GM19397 (cell line): ENCODE data around the gene HSD17B1.

ENCODE experiments used
- ATAC-seq: cut with Tn5 transposase; IDR thresholded peaks from one replicate; pipeline ENCODE4 v1.9.1; 2021; ENCODE audit warnings: mild to moderate bottlenecking, moderate library complexity; ENCODE audit not compliant: unreplicated experiment

The HSD17B1 gene

GRCh38 chr17:42565523-42566214 is 12.9 kb downstream of the HSD17B1 start:
- ATAC-seq, result no peak

- peak; percentile 2 for ATAC-seq
Measured at GRCh38 chr17:42566215-42566882, 13.6 kb downstream of the HSD17B1 start.

DNA sequence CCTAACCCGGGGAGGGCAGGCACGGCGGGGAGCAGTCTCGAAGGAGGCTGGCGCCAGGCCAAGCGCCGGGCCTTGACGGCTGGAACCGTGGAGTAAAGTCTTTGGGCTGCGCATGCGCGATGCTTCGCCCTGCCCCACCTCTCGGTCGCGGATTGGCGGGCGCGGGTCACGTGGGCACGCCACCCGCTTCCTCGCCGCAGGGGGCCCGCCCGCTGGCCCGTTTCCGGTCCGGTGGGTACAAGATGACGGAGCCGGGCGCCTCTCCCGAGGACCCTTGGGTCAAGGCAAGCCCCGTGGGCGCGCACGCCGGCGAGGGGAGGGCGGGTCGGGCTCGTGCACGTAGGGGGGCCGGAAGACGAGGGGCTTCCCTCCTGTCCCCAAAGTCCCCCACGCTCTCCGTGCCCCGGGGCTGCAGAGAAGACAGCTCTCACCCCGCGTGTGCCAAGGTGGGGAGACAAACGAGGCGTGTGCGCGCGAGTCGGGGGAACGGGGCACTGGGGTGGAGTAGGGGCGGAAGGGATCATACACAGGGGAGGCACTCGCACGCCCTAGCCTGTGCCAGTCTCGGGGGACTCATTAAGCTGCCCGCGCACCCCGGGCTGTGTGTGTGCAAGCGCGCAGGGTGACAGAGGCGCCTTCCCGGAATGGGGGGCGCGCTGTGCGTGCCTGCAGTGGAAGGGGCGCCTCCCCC is 14.3 kb downstream of the HSD17B1 start, which contains the start of gene MLX:
TSS of gene MLX (plus strand) at position 218 of the 691 bp plus-strand sequence. CDS start at position 243, 25 bp downstream.
- ATAC-seq, result peak; percentile 67

DNA sequence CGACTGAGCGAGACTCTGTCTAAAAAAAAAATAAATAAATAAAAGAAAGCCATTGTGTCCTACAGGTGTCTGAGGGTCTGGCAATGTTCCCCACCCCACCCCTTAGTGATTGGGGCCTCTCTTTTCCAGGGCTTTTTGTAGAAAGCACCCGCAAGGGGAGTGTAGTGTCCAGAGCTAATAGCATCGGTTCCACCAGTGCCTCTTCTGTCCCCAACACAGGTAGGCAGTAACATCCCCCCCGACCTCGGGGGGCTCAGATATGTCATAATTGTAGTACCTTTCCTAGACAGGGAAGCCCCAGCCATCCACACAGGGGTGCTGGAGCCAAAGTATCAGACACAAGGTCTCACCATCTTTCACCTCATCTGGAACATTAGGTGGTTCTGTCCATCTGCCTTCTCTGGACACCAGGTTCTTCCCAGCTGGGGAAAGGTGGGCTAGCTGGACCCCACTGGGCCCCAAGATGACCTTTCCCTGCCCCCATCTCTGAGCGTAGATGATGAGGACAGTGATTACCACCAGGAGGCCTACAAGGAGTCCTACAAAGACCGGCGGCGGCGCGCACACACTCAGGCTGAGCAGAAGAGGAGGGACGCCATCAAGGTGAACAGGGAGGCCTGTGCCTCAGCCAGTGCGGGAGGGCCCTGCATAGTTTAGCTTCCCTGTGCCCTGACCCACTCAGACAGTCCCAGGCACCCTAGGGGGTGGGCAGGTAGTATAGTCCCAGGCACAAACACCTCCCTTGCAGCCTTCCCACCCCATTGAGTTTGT is 15.8 kb downstream of the HSD17B1 start:
- no peak for ATAC-seq

- ATAC-seq, result no peak
Measured at GRCh38 chr17:42571435-42572225, 18.9 kb downstream of the HSD17B1 start.

- no peak for ATAC-seq
Measured at GRCh38 chr17:42573095-42573494, 20.4 kb downstream of the HSD17B1 start.

DNA sequence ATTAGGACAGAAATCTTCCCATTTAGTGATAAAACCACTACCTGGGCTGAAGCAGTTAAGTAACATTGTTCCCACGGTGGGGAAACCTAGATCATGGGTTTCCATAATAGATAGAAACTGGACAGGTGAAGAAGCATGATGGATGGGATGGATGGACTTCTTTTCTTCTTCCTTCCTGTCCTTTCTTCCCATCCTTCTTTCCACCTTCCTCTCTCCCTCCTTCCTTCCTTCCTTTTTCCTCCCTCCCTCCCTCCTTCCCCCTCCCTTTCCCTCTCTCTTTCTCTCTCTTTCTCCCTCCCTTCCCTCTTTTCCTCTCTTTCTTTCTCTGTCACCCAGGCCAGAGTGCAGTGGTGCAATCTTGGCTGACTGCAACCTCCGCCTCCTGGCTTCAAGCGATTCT is 21.7 kb downstream of the HSD17B1 start:
- ATAC-seq, result no peak

DNA sequence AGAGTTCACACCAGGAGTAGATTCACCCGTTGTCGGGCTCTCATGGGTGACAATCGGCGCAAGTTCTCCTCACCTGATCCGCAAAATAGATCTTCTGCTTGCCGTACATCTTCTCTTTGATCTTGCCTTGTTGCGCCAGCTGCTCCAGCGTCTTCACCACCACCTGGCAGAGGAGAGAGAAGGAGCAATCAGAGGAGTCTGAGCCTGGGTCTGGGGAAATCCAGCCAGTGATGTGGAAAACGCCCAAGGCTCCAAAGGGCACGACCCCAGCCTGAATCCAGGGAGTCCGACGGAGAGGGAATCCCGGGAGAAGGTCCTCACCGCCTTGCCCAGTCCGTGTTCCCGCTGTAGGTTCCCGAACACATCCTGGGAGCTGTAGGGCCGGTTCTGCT is 24.4 kb downstream of the HSD17B1 start:
- no peak for ATAC-seq

DNA sequence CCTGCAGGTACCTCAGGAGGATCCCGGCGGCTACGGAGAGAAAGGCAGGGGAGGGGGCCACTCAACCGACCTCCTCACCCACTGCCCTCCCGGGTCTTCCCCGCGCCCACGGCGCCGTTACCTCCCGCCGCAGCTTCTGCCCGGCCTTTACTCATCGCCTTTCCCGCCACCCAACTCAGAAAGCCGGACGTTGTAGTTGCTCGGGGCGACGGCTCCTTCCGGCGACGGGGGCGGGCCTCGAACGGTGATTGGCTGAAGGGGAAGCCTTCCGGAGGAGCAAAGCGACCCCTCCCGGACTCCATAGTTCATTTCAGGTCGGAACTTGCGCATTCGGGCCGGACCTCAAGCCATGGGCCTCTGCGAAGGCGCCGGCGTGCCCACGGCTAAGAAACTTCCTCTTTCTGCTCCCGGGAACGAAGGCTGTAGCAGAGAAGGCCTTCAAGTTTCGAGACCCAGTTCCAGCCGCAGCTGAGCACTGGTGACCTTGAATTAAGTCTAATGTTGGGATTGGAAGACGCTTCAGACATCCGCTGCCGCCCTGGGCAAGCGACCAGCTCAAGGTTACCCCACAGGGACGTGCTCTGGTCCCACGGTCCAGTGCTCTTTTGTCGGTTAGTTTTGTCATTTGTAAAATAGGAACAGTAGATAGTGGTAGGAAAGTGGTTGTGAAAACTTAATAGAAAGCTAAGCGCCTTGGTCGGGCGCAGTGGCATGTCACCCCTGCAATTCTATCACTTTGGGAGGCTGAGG is 25.0 kb downstream of the HSD17B1 start, which contains the start of gene PSMC3IP:
TSS of gene PSMC3IP (minus strand) at position 198 of the 750 bp plus-strand sequence. CDS start at position 155, 43 bp downstream.
- ATAC-seq, result peak; percentile 60

GRCh38 chr17:42578282-42578869 is 25.7 kb downstream of the HSD17B1 start:
- ATAC-seq, result peak; percentile 51

DNA sequence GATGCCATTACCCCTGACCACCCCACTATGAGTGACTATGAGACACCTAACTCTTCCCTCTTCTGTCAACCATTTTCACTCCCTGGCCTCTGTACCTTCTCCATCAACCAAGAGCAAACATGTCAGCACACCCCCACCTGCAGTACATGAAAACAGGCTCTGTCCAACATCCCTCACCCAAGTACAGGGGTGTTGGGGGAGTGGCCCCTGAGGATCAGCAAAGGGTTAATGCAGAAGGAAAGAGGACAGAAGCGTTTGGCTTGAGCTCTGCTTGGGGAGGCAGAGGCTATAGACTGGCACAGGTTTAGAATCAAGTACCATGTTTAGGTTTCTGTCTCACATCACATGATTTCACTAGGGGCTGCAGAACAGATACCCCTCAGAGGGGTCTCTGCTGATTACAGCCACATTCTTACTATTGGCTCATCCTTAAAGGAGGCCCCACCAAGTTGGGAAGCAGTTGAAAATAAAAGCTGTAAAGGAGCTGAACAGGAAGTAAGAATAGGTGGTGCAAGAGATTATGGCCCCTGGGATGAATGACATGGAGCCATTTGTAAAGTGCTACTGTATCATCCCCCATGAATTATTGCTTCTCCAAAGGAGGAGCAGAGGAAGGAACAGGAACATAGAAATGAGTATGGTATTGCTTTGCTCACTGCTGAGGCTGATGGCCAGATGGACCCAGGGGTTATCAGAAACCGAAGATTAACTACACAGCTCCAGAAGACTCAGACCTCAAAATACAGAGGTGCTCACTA is 27.2 kb downstream of the HSD17B1 start:
- no peak for ATAC-seq

DNA sequence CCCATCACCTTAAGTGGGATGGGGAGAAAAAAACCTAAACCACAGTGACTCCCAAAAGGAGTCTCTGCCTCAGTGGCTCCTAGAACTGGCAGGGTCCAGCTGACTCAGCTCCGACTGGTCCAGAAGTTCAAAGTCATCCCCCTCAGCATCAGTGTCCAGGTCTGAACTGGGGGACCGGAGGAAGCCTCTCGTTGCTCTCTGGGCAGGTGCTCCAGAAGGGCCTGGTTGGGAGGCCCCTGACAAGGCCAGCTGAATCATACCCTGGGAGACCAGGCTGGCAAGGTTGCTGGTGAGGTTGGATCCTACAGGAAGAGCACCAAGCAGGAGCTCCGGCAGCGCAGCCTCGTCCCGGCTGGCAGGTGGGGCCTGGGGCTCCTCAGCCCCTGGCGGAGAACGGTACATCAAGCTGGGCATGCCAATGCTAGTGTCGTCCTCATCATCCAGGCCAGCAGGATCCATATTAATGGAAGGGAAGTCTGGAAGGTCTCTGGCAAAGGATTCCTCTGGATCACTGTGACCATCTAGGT is 29.1 kb downstream of the HSD17B1 start:
- no peak for ATAC-seq

GRCh38 chr17:42584880-42585279 is 32.2 kb downstream of the HSD17B1 start:
- ATAC-seq, result no peak

DNA sequence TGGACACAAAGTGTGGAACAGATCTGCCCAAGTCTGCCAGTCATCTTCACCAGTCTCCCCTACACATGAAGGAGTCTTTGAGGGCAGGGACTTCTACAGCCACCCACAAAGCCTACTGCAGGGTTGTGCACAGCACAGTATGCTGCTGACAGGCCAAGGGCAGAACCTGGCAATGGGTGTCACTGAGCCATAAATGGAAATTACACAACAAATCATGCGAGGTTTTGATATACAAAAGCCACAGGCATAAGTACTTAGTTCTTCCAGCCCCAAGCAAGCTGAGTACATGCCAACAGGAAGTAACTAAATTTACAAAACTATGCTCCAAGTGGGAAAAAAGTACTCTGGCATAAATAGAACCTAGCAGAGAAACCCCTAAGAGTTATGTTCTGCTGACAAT is 32.6 kb downstream of the HSD17B1 start:
- no peak for ATAC-seq

- peak; percentile 54 for ATAC-seq
Measured at GRCh38 chr17:42586514-42587230, 33.9 kb downstream of the HSD17B1 start.

GRCh38 chr17:42590886-42591285 is 38.2 kb downstream of the HSD17B1 start:
- ATAC-seq, result no peak

- no peak for ATAC-seq
Measured at GRCh38 chr17:42591411-42591810, 38.7 kb downstream of the HSD17B1 start.
